Measurements from ENCODE around the gene RNF214.

DNA sequence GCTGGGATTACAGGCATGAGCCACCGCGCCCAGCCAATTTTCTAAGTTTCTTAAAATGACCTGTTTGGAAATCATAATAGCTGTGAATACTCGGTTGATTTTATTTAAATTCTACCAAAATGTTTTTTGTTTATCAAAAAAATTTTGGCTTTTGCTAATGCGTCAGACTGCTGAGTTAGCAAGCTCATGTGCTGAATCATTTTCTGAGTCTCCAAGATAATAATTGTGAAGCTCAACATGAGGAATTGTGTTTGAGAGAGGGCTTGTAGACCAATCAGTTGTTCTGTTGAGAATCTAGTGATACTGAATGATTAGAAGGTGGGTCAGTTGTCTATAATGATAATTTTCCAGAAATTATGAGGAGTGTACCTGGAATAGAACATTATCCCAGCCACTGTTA is 15.9 kb downstream of the RNF214 start:
- TF ChIP-seq ZNF8 (CRISPR knock-in tag; IDR thresholded peaks at IDR 0.05) (no peak), ZFP3 (CRISPR knock-in tag; IDR thresholded peaks at IDR 0.05) (no peak), PPARA (CRISPR knock-in tag; IDR thresholded peaks at IDR 0.05; ENCODE audit: borderline replicate concordance) (no peak), ZC3H10 (CRISPR knock-in tag; IDR thresholded peaks at IDR 0.05) (no peak), RARB (CRISPR knock-in tag; IDR thresholded peaks at IDR 0.05) (no peak), TCF4 (CRISPR knock-in tag; IDR thresholded peaks at IDR 0.05; ENCODE audit: borderline replicate concordance) (no peak)
- TF ChIP-seq, protein P1, sequence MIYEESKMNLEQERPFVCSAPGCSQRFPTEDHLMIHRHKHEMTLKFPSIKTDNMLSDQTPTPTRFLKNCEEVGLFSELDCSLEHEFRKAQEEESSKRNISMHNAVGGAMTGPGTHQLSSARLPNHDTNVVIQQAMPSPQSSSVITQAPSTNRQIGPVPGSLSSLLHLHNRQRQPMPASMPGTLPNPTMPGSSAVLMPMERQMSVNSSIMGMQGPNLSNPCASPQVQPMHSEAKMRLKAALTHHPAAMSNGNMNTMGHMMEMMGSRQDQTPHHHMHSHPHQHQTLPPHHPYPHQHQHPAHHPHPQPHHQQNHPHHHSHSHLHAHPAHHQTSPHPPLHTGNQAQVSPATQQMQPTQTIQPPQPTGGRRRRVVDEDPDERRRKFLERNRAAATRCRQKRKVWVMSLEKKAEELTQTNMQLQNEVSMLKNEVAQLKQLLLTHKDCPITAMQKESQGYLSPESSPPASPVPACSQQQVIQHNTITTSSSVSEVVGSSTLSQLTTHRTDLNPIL (CRISPR knock-in tag; IDR thresholded peaks at IDR 0.05; ENCODE audit: low read depth): no peak

All from SK-N-SH treated with all-trans-retinoic acid at 6 μM for 48 hours (cell line).